ENCODE measurements around the gene SVBP.
A peak's percentile ranks its signal among the peaks of the same experiment; 100 is the strongest.

SVBP gene

DNA sequence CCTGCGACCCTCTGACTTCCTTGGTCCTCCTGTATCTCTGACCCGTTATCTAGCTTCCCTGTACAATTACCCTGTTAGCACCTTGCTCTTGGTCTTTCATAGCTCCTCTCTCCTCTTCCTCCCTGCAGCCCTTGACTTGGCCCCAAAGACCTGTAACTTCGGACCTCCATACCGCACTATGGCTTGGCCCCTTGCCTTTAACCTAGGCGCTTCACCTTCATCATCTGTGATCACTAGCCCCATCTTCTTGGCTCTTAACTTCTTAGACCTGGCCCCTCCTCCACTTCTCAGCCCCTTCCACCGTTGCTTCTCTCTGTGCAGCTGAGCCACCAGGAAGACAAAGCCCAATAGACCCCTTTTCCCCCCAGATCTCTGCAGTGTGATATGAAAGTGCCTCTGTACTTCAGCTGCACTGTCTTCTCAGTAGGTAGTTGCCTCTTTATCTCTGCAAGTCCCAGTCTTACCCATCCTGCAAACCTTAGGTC, 30.0 kb upstream of the SVBP start:
- TF ChIP-seq, protein P1, sequence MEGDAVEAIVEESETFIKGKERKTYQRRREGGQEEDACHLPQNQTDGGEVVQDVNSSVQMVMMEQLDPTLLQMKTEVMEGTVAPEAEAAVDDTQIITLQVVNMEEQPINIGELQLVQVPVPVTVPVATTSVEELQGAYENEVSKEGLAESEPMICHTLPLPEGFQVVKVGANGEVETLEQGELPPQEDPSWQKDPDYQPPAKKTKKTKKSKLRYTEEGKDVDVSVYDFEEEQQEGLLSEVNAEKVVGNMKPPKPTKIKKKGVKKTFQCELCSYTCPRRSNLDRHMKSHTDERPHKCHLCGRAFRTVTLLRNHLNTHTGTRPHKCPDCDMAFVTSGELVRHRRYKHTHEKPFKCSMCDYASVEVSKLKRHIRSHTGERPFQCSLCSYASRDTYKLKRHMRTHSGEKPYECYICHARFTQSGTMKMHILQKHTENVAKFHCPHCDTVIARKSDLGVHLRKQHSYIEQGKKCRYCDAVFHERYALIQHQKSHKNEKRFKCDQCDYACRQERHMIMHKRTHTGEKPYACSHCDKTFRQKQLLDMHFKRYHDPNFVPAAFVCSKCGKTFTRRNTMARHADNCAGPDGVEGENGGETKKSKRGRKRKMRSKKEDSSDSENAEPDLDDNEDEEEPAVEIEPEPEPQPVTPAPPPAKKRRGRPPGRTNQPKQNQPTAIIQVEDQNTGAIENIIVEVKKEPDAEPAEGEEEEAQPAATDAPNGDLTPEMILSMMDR (IDR thresholded peaks at IDR 0.05; ENCODE audit: low read depth, low read length): no peak
- no peak for DNase-seq (ENCODE audit: low read depth, low spot score)
- in situ Hi-C loops (cut with HindIII; ENCODE audit: low sequenced_read_pairs): no loop called here
- H3K4me3 ChIP-seq (ENCODE audit: low read depth, low read length): peak overlapping the region; percentile 89

DNA sequence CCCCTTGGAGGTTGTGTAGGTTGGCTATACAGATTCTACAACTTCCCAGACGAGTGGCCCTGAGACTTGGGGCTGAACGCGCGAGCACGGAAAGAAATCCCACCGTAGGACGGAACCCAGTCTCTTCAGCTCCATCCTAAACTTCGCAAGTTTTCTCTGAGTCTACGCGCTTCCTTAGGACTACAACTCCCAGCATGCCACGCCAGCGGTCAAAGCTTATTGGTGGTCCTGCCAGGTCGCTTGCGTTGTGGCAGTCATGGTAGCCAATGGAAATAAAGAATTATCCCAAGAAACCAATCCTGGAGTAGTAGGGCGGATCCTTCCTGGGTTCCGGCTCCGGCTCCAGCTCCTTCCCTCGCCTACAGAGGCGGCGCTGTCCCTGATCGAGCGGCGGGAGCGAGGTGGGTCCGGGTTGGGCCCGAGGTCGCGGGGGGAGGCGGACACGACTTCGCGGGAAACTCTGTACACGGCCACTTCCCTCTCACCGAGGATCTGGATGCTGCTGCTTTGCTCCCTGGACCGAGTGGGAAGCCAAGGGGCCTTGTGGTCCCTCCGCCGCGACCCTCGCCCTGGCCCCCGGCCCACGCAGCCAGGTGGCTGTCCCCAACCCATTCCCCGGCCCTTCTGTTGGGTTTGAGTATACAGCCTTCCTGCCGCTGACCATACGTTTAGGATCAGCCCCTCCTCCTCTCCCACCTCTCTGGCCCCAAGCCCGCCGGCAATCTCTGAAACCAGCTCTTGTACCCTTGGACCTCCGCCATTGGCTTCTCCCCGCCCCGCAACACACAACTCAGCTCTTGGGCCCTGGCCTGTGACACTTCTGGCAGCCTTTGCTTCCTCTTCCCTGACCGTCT, 29.3 kb upstream of the SVBP start, which contains the start of gene ZNF691:
TSS of gene ZNF691 (plus strand) at position 357 of the 854 bp plus-strand sequence. CDS start 3,046 bp downstream, outside the sequence.
- peak within 1 kb of the TSS; percentile 89 for H3K4me3 ChIP-seq (ENCODE audit: low read depth, low read length)
- DNase-seq (ENCODE audit: low read depth, low spot score): peak; percentile 98
- in situ Hi-C loops (cut with HindIII; ENCODE audit: low sequenced_read_pairs): no loop called here
- TF ChIP-seq, protein P1 (IDR thresholded peaks at IDR 0.05; ENCODE audit: low read depth, low read length): peak; percentile 64

DNA sequence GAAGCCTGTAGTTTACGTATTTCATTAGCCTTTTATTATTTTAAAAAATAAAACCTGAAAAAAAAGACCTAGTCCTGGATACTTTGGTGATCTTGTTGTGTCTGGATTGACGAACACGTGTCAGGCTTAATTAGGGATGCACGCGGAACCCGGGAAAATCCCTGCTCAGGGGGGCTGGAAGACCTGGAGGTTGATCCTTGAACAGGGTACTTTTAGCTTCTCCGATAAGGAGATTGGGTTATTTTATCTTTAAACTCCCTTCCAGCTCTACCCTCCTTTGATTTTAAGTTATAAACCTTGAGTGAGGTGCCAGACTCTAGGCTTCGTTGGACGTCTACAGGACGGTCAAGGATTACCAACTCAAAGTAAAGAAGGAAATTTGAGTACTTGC, 28.7 kb upstream of the SVBP start:
- H3K4me3 ChIP-seq (ENCODE audit: low read depth, low read length): peak overlapping the region; percentile 89
- TF ChIP-seq, protein P1 (IDR thresholded peaks at IDR 0.05; ENCODE audit: low read depth, low read length): no peak
- in situ Hi-C loops (cut with HindIII; ENCODE audit: low sequenced_read_pairs): no loop called here
- no peak for DNase-seq (ENCODE audit: low read depth, low spot score)

DNA sequence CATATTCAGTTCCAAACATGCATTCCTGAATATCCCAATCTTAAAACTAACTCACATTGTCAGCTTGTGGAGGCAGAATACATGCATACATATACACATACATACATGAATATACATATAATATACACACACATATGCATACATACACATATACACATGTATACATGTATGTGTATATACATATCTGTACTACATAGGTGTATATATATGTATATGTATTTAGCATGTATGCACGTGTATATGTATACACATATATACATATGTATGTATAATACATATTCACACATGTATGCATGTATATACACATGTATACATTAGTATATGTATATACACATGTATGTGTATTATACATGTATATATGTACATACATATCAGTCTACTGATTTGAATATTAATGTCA, 28.0 kb upstream of the SVBP start:
- in situ Hi-C loops (cut with HindIII; ENCODE audit: low sequenced_read_pairs): no loop called here
- no peak for DNase-seq (ENCODE audit: low read depth, low spot score)
- H3K4me3 ChIP-seq (ENCODE audit: low read depth, low read length): no peak overlapping the region
- TF ChIP-seq, protein P1 (IDR thresholded peaks at IDR 0.05; ENCODE audit: low read depth, low read length): no peak

DNA sequence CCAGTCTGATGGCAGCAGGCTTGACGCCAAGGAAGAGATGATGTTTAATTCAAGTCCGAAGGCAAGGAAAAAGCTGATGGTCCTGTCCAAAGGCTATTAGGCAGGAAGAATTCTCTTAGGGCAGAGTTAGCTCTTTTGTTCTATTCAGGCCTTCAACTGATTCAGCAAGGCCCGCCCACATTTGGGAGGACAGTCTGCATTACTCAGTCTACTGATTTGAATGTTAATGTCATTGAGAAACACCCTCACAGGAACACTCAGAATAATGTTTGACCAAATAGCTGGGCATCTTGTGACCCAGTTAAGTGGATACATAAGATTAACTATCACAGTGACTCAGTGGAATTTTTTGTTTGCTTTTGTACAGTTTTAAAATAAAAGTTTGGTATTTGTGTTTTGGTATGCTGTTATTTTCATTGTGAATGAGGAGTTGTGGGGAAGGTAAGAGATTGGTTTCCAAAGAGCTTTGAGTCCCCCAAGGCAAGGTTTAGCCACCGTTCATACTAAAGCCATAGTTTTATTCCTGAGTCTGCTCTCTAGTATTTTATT, 27.5 kb upstream of the SVBP start:
- TF ChIP-seq, protein P1 (IDR thresholded peaks at IDR 0.05; ENCODE audit: low read depth, low read length): no peak
- DNase-seq (ENCODE audit: low read depth, low spot score): no peak
- H3K4me3 ChIP-seq (ENCODE audit: low read depth, low read length): no peak overlapping the region
- in situ Hi-C loops (cut with HindIII; ENCODE audit: low sequenced_read_pairs): no loop called here

DNA sequence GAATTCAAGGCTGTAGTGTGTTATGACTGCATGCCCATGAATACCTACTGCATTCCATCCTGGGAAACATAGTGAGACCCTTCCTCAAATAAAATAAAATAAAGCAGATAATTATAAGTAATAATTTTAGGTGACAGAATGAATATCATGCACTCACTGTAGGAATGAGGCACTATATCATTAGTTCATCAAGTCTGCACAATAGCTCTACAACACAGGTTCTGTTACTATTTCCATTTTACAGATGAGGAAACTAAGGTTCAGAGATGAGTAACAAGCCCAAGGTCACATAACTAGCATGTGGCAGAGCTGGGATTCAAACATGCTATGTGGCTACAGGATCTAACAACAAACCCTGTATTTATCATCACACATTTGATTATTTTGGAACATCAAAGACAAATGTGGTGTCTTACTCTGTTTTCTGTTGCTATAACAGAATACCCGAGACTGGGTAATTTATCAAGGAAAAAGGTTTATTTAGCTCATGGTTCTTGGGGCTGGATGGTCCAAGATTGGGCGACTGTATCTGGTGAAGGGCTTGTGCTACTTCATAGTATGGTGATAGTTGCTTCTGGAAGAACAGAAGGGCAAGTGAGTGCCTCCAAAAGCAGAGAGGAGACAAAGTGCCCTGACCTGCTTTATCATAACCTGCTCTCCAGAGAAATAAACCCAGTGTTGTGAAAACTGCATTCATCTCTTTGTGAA, 24.4 kb upstream of the SVBP start:
- H3K4me3 ChIP-seq (ENCODE audit: low read depth, low read length): no peak overlapping the region
- TF ChIP-seq, protein P1 (IDR thresholded peaks at IDR 0.05; ENCODE audit: low read depth, low read length): no peak
- in situ Hi-C loops (cut with HindIII; ENCODE audit: low sequenced_read_pairs): no loop called here
- no peak for DNase-seq (ENCODE audit: low read depth, low spot score)
